GDM1 (cell line): ENCODE results near the gene MOB4.
"Not testable (repeated sequence)": the region's sequence is repeated elsewhere in the genome, so short reads cannot be mapped to it uniquely, and the experiment has no call there.

Source experiments
- DNase-seq: peaks from one replicate; lab custom pipeline; 2025; lab: John Stamatoyannopoulos, UW

MOB4 gene

GRCh38 chr2:197514754-197515153 lies 1.1 kb upstream of the MOB4 start:
- DNase-seq: no peak

- DNase-seq: no peak
Measured at GRCh38 chr2:197515315-197515738, 539 bp upstream of the MOB4 start.

GRCh38 chr2:197516393-197516761 lies 511 bp downstream of the MOB4 start:
- no peak for DNase-seq

GRCh38 chr2:197517150-197517549 lies 1.3 kb downstream of the MOB4 start:
- no peak for DNase-seq

GRCh38 chr2:197538412-197538811 lies 22.5 kb downstream of the MOB4 start:
- DNase-seq: no peak

- DNase-seq: no peak
Measured at GRCh38 chr2:197539734-197540133, 23.9 kb downstream of the MOB4 start.

- no peak for DNase-seq
Measured at GRCh38 chr2:197543206-197543605, 27.3 kb downstream of the MOB4 start.

- no peak for DNase-seq
Measured at GRCh38 chr2:197547163-197547900, 31.5 kb downstream of the MOB4 start.

GRCh38 chr2:197548582-197548981 lies 32.7 kb downstream of the MOB4 start:
- no peak for DNase-seq

GRCh38 chr2:197551260-197551659 lies 35.4 kb downstream of the MOB4 start:
- DNase-seq: not testable (repeated sequence)

GRCh38 chr2:197555467-197555866 lies 39.6 kb downstream of the MOB4 start:
- DNase-seq: no peak

- DNase-seq: no peak
Measured at GRCh38 chr2:197556456-197556855, 40.6 kb downstream of the MOB4 start.

- no peak for DNase-seq
Measured at GRCh38 chr2:197558393-197558792, 42.5 kb downstream of the MOB4 start.

- no peak for DNase-seq
Measured at GRCh38 chr2:197559681-197560080, 43.8 kb downstream of the MOB4 start.

- no peak for DNase-seq
Measured at GRCh38 chr2:197560146-197560665, 44.3 kb downstream of the MOB4 start.

- no peak for DNase-seq
Measured at GRCh38 chr2:197571627-197572271, 55.9 kb downstream of the MOB4 start.

- no peak for DNase-seq
Measured at GRCh38 chr2:197573608-197574007, 57.7 kb downstream of the MOB4 start.

- no peak for DNase-seq
Measured at GRCh38 chr2:197575987-197576386, 60.1 kb downstream of the MOB4 start.

- DNase-seq: no peak
Measured at GRCh38 chr2:197576631-197577030, 60.8 kb downstream of the MOB4 start.

GRCh38 chr2:197577446-197577845 lies 61.6 kb downstream of the MOB4 start:
- no peak for DNase-seq

- DNase-seq: not testable (repeated sequence)
Measured at GRCh38 chr2:197578294-197578693, 62.4 kb downstream of the MOB4 start.

- not testable (repeated sequence) for DNase-seq
Measured at GRCh38 chr2:197580166-197580565, 64.3 kb downstream of the MOB4 start.

GRCh38 chr2:197587255-197587654 lies 71.4 kb downstream of the MOB4 start:
- DNase-seq: not testable (repeated sequence)
